HUES64 (cell line): Measurements from ENCODE around the gene SHQ1.
A peak's percentile ranks its signal among the peaks of the same experiment; 100 is the strongest.

Experiments used
- H3K27ac ChIP-seq: 2 replicates; pipeline ENCODE4 v1.7.0; 2013; ENCODE audit warnings: low read depth, low read length, inconsistent platforms
- H3K27me3 ChIP-seq: 2 replicates; pipeline ENCODE4 v1.6.1; 2013; ENCODE audit warnings: mild to moderate bottlenecking, low read length; ENCODE audit not compliant: insufficient read depth
- H3K36me3 ChIP-seq: 2 replicates; pipeline ENCODE4 v1.6.1; 2013; ENCODE audit warnings: mild to moderate bottlenecking, low read length; ENCODE audit not compliant: insufficient read depth
- H3K4me1 ChIP-seq: 2 replicates; pipeline ENCODE4 v1.6.1; 2013; ENCODE audit warnings: mild to moderate bottlenecking, low read length, moderate library complexity; ENCODE audit not compliant: insufficient read depth
- H3K4me3 ChIP-seq: 2 replicates; pipeline ENCODE4 v1.5.1; 2013; ENCODE audit warnings: mild to moderate bottlenecking, low read length, moderate library complexity
- H3K9ac ChIP-seq: 2 replicates; pipeline ENCODE4 v1.6.1; 2013; ENCODE audit warnings: mild to moderate bottlenecking, low read depth, low read length
- H3K9me3 ChIP-seq: 2 replicates; pipeline ENCODE4 v1.6.1; 2013; ENCODE audit warnings: low read depth, low read length; ENCODE audit not compliant: insufficient read depth
- WGBS: fragments of 150-250, 120-280 bp; methylation state at CpG from one replicate; pipeline ENCODE4 v1.1.7; 2013; ENCODE audit warnings: missing lambda C conversion rate; 5-methylcytosine and 5-hydroxymethylcytosine counted together

SHQ1 gene

GRCh38 chr3:72768006-72768441, 80.2 kb downstream of the SHQ1 start:
- H3K4me1 ChIP-seq, result peaks cover 44% of the 10 kb centered on the region
- no peaks in the 10 kb centered on the region for H3K27me3 ChIP-seq
- H3K27ac ChIP-seq, result peak overlapping the region; percentile 81; the same call in 1 of the 2 replicates
- no peaks in the 10 kb centered on the region for H3K36me3 ChIP-seq
- peak overlapping the region; percentile 3; the same call in 1 of the 2 replicates for H3K9ac ChIP-seq
- WGBS, result 20% methylated on average over 5 of the region's 5 CpGs
- H3K9me3 ChIP-seq, result no peaks in the 10 kb centered on the region
- H3K4me3 ChIP-seq, result 0 out of 2 replicates have a peak overlapping the region, but pooled peaks have one; percentile 3

- Histone ChIP-seq H3K36me3 (no peaks in the 10 kb centered on the region), H3K9ac (peak overlapping the region; percentile 1; the same call in 1 of the 2 replicates), H3K27ac (peak overlapping the region; percentile 81; the same call in 1 of the 2 replicates), H3K4me1 (peaks cover 44% of the 10 kb centered on the region), H3K9me3 (no peaks in the 10 kb centered on the region), H3K27me3 (no peaks in the 10 kb centered on the region), H3K4me3 (no peak overlapping the region)
- WGBS, result 46% methylated on average over 5 of the region's 5 CpGs
Measured at GRCh38 chr3:72766866-72767265, 81.4 kb downstream of the SHQ1 start.

GRCh38 chr3:72763751-72764440, 84.3 kb downstream of the SHQ1 start:
- H3K9ac ChIP-seq, result no peak overlapping the region
- WGBS, result 80% methylated on average over 7 of the region's 8 CpGs
- no peak overlapping the region for H3K4me3 ChIP-seq
- no peaks in the 10 kb centered on the region for H3K27me3 ChIP-seq
- no peaks in the 10 kb centered on the region for H3K36me3 ChIP-seq
- H3K27ac ChIP-seq, result no peak overlapping the region
- H3K4me1 ChIP-seq, result peaks cover 29% of the 10 kb centered on the region
- no peaks in the 10 kb centered on the region for H3K9me3 ChIP-seq

- Histone ChIP-seq H3K9me3 (no peaks in the 10 kb centered on the region), H3K4me3 (no peak overlapping the region), H3K27me3 (no peaks in the 10 kb centered on the region), H3K9ac (no peak overlapping the region), H3K36me3 (no peaks in the 10 kb centered on the region), H3K27ac (no peak overlapping the region), H3K4me1 (peaks cover 6% of the 10 kb centered on the region)
- WGBS, result 95% methylated on average over 1 of the region's 3 CpGs
Measured at GRCh38 chr3:72761410-72761809, 86.8 kb downstream of the SHQ1 start.

GRCh38 chr3:72760225-72760624, 88.0 kb downstream of the SHQ1 start:
- Histone ChIP-seq H3K36me3 (no peaks in the 10 kb centered on the region), H3K4me1 (no peaks in the 10 kb centered on the region), H3K27me3 (no peaks in the 10 kb centered on the region), H3K4me3 (no peak overlapping the region), H3K9ac (no peak overlapping the region), H3K27ac (no peak overlapping the region), H3K9me3 (no peaks in the 10 kb centered on the region)
- WGBS, result 93% methylated on average over 2 of the region's 3 CpGs

- Histone ChIP-seq H3K27ac (no peak overlapping the region), H3K9me3 (no peaks in the 10 kb centered on the region), H3K27me3 (no peaks in the 10 kb centered on the region), H3K36me3 (no peaks in the 10 kb centered on the region), H3K9ac (no peak overlapping the region), H3K4me3 (no peak overlapping the region), H3K4me1 (no peaks in the 10 kb centered on the region)
- 90% methylated on average over 3 of the region's 3 CpGs for WGBS
Measured at GRCh38 chr3:72756900-72757299, 91.3 kb downstream of the SHQ1 start.

GRCh38 chr3:72754582-72754981, 93.7 kb downstream of the SHQ1 start:
- Histone ChIP-seq H3K36me3 (peaks cover 6% of the 10 kb centered on the region), H3K9ac (no peak overlapping the region), H3K27me3 (no peaks in the 10 kb centered on the region), H3K4me1 (no peaks in the 10 kb centered on the region), H3K9me3 (no peaks in the 10 kb centered on the region), H3K4me3 (no peak overlapping the region), H3K27ac (no peak overlapping the region)
- 89% methylated on average over 2 of the region's 2 CpGs for WGBS

GRCh38 chr3:72753495-72753894, 94.8 kb downstream of the SHQ1 start:
- 92% methylated on average over 5 of the region's 5 CpGs for WGBS
- Histone ChIP-seq H3K27me3 (no peaks in the 10 kb centered on the region), H3K4me3 (no peak overlapping the region), H3K9me3 (no peaks in the 10 kb centered on the region), H3K4me1 (no peaks in the 10 kb centered on the region), H3K9ac (no peak overlapping the region), H3K36me3 (peaks cover 6% of the 10 kb centered on the region), H3K27ac (no peak overlapping the region)

- Histone ChIP-seq H3K27ac (no peak overlapping the region), H3K36me3 (peaks cover 6% of the 10 kb centered on the region), H3K4me3 (no peak overlapping the region), H3K27me3 (no peaks in the 10 kb centered on the region), H3K9ac (no peak overlapping the region), H3K4me1 (peaks cover 7% of the 10 kb centered on the region; the same call in 1 of the 2 replicates), H3K9me3 (no peaks in the 10 kb centered on the region)
- WGBS, result 95% methylated on average over 4 of the region's 4 CpGs
Measured at GRCh38 chr3:72750405-72750965, 97.8 kb downstream of the SHQ1 start.

- no peak overlapping the region for H3K4me3 ChIP-seq
- WGBS, result 95% methylated on average over 5 of the region's 6 CpGs
- no peaks in the 10 kb centered on the region for H3K27me3 ChIP-seq
- peaks cover 6% of the 10 kb centered on the region for H3K36me3 ChIP-seq
- H3K4me1 ChIP-seq, result peaks cover 11% of the 10 kb centered on the region; the same call in 1 of the 2 replicates
- no peak overlapping the region for H3K27ac ChIP-seq
- no peaks in the 10 kb centered on the region for H3K9me3 ChIP-seq
- no peak overlapping the region for H3K9ac ChIP-seq
Measured at GRCh38 chr3:72748659-72749058, 99.6 kb downstream of the SHQ1 start.

GRCh38 chr3:72746430-72747411, 101.5 kb downstream of the SHQ1 start:
- no peak overlapping the region for H3K4me3 ChIP-seq
- no peaks in the 10 kb centered on the region for H3K9me3 ChIP-seq
- 93% methylated on average over 10 of the region's 11 CpGs for WGBS
- no peak overlapping the region for H3K27ac ChIP-seq
- peaks cover 11% of the 10 kb centered on the region; the same call in 1 of the 2 replicates for H3K4me1 ChIP-seq
- no peak overlapping the region for H3K9ac ChIP-seq
- H3K27me3 ChIP-seq, result no peaks in the 10 kb centered on the region
- peaks cover 6% of the 10 kb centered on the region for H3K36me3 ChIP-seq
